ENCODE measurements around the gene IFT52.
"Not testable (repeated sequence)": the region's sequence is repeated elsewhere in the genome, so short reads cannot be mapped to it uniquely, and the experiment has no call there.

IFT52 gene

DNA sequence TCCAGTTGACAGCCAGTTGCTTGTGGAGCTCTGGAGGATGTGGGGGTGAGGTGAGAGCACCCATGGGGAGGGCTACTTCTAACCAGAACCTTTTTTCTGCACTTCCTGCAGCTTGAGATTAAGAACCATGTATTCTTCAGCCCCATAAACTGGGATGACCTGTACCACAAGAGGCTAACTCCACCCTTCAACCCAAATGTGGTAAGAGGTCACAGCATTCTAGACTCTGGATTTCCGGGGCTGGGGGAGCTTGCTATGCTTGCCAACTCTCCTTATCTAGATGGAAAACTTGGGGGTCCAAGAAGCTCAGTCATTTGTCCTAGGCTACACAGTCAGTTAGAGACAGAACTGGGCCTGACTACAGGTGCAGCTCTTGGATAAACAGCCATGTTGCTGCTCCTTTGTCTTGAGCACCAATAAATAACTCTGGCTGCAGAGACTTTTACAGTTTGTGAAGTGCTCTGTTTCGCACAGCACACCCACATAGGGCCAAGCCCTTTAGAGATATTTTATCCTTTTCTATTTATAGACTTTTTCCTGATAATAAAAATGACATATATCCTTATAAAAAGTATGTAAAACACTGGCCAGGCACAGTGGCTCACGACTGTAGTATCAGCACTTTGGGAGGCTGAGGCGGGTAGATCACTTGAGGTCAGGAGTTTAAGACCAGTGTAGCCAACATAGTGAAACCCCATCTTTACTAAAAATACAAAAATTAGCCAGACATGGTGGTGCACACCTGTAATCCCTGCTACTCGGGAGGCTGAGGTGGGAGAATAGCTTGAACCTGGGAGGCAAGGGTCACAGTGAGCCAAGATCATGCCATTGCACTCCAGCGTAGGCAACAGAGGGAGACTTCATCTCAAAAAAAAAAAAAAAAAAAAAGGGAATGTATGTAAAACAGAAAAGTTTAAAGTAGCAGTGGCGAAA, 10.6 kb upstream of the IFT52 start:
- no peak for DNase-seq (ENCODE audit: extremely low read depth, low read depth)
- no peak for TF ChIP-seq CTCF (IDR thresholded peaks at IDR 0.05; ENCODE audit: low read depth, low read length)

GRCh38 chr20:43583133-43583864, 7.4 kb upstream of the IFT52 start:
- DNase-seq (ENCODE audit: extremely low read depth, low read depth): no peak
- no peak for TF ChIP-seq CTCF (IDR thresholded peaks at IDR 0.05; ENCODE audit: low read depth, low read length)

- DNase-seq (ENCODE audit: extremely low read depth, low read depth): peak; percentile 94
- no peak for TF ChIP-seq CTCF (IDR thresholded peaks at IDR 0.05; ENCODE audit: low read depth, low read length)
Measured at GRCh38 chr20:43583982-43584432, 6.7 kb upstream of the IFT52 start.

DNA sequence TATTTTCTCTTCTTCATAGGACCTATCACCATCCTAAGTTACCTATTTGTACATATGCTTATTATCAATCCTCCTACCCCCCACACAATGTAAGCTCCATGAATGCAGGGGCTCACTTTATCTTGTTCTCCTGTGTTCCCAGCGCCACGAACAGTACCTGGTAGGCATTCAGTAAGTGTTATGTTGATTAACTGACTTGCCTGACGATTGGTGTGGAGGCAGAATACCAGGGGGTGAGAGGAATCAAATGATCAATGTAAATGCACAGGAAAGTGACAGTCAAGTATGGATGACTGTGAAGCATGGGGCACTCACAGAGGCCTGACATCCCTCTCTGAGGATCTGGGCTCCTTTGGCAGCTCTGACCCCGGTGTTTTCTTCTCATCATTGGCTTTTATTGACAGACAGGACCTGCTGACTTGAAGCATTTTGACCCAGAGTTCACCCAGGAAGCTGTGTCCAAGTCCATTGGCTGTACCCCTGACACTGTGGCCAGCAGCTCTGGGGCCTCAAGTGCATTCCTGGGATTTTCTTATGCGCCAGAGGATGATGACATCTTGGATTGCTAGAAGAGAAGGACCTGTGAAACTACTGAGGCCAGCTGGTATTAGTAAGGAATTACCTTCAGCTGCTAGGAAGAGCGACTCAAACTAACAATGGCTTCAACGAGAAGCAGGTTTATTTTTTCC, 6.1 kb upstream of the IFT52 start:
- no peak for TF ChIP-seq CTCF (IDR thresholded peaks at IDR 0.05; ENCODE audit: low read depth, low read length)
- no peak for DNase-seq (ENCODE audit: extremely low read depth, low read depth)

GRCh38 chr20:43586641-43587040, 4.1 kb upstream of the IFT52 start:
- DNase-seq (ENCODE audit: extremely low read depth, low read depth): no peak

DNA sequence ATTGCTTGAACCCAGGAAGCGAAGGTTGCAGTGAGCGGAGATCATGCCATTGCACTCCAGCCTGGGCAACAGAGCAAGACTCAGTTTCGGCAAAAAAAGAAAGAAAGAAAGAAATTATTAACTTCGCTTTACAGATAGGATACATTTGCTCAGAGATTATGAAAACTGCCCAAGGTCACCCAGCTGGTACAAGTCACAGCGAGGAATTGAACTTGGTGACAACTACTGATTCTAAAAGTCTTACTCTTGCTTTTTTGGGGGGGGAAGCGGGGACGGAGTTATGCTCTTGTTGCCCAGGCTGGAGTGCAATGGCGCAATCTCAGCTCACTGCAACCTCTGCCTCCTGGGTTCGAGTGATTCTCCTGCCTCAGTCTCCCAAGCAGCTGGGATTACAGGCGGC, 2.2 kb upstream of the IFT52 start:
- not testable (repeated sequence) for DNase-seq (ENCODE audit: extremely low read depth, low read depth)

More at GRCh38 chr20:43586641-43587040, 4.1 kb upstream of the IFT52 start:
- no peak for TF ChIP-seq CTCF (IDR thresholded peaks at IDR 0.05; ENCODE audit: low read depth, low read length)

GRCh38 chr20:43590036-43590391, 723 bp upstream of the IFT52 start:
- DNase-seq (ENCODE audit: extremely low read depth, low read depth): no peak
- TF ChIP-seq CTCF (IDR thresholded peaks at IDR 0.05; ENCODE audit: low read depth, low read length): no peak

- DNase-seq (ENCODE audit: extremely low read depth, low read depth): not testable (repeated sequence)
Measured at GRCh38 chr20:43601960-43602359, 11.2 kb downstream of the IFT52 start.

Data from AG09319 (cell line).